GM12878 (cell line): ENCODE measurements around the gene COL13A1. TPM values are rescaled to one million over a fixed set of nuclear protein-coding genes. Genes with fewer than 3 reads are reported as not detected.

Source experiments
- ATAC-seq: fragments of 200-7000 bp; cut with Tn5 transposase; 3 replicates; pipeline ENCODE4 v1.9.1; 2020; ENCODE audit warnings: mild to moderate bottlenecking, moderate library complexity
- BruUV-seq: library from RNA; stranded (reverse); fragments of 400-500 nt; replicated peaks from 2 replicates; lab custom pipeline; 2021; lab: Mats Ljungman, UMichigan
- CTCF ChIA-PET: fragments of 300-600 bp; sonication (Branson Sonifier 250); formaldehyde crosslinking; extraction: SDS; loops from one replicate; lab custom pipeline; 2021; ENCODE audit warnings: inconsistent platforms; lab: Yijun Ruan, JAX
- POLR2A ChIA-PET: fragments of 350-600 bp; formaldehyde crosslinking; extraction: SDS; loops from one replicate; lab custom pipeline; 2021; ENCODE audit warnings: inconsistent platforms; lab: Charles Lee
- RAD21 ChIA-PET: fragments of 300-600 bp; sonication (Branson Sonifier 250); formaldehyde crosslinking; loops from one replicate; lab custom pipeline; 2023; ENCODE audit warnings: antibody characterized with exemption; ENCODE audit not compliant: unreplicated experiment; lab: Charles Lee
- SMC1A ChIA-PET: fragments of 300-600 bp; sonication (Branson Sonifier 250); formaldehyde crosslinking; loops from one replicate; lab custom pipeline; 2023; ENCODE audit not compliant: unreplicated experiment, uncharacterized antibody; lab: Charles Lee
- DNase-seq: peaks from one replicate; pipeline ENCODE4 v3.0.0-alpha.2; 2011; ENCODE audit warnings: low read depth, low spot score
- FAIRE-seq: peaks from 3 replicates; lab custom pipeline; 2011; peaks lifted over from hg19 to GRCh38; lab: Jason Lieb, UNC
- H2AFZ ChIP-seq: 2 replicates; pipeline ENCODE4 v1.6.0; 2011; ENCODE audit warnings: low read depth, low read length, control low read depth; ENCODE audit not compliant: control insufficient read depth
- H3K27ac ChIP-seq: 2 replicates; pipeline ENCODE4 v1.5.1; 2011; ENCODE audit warnings: control low read depth; ENCODE audit not compliant: control insufficient read depth, insufficient read depth
- H3K27me3 ChIP-seq, 2 experiments: replicated peaks in 1 of 2; 2 replicates each; pipeline versions ENCODE4 v1.6.0 to v1.6.1; 2011; ENCODE audit warnings: low read length in 1 of 2; ENCODE audit not compliant: control insufficient read depth in 2 of 2, insufficient read depth in 2 of 2
- H3K36me3 ChIP-seq, 2 experiments: 2 replicates each; pipeline ENCODE4 v1.5.1; 2011; ENCODE audit warnings: low read length in 1 of 2; ENCODE audit not compliant: control insufficient read depth in 2 of 2, insufficient read depth in 2 of 2
- H3K4me1 ChIP-seq: 2 replicates; pipeline ENCODE4 v1.6.1; 2011; ENCODE audit warnings: mild to moderate bottlenecking, low read length, moderate library complexity, mixed read lengths; ENCODE audit not compliant: control insufficient read depth, insufficient read depth
- H3K4me2 ChIP-seq: 2 replicates; pipeline ENCODE4 v1.6.0; 2011; ENCODE audit warnings: control low read depth; ENCODE audit not compliant: control insufficient read depth, insufficient read depth
- H3K4me3 ChIP-seq: fragments of 200-600 bp; sonication (generic); 2 replicates; pipeline ENCODE4 v1.5.1; 2016
- H3K79me2 ChIP-seq: 2 replicates; pipeline ENCODE4 v1.6.0; 2011; ENCODE audit warnings: low read length; ENCODE audit not compliant: control insufficient read depth, insufficient read depth
- H3K9ac ChIP-seq: 2 replicates; pipeline ENCODE4 v1.8.0; 2011; ENCODE audit warnings: low read length, control low read depth, mixed read lengths; ENCODE audit not compliant: control insufficient read depth, insufficient read depth
- H3K9me3 ChIP-seq: replicated peaks from 3 replicates; pipeline ENCODE4 v1.5.1; 2011; ENCODE audit warnings: mild to moderate bottlenecking, low read length; ENCODE audit not compliant: control insufficient read depth, insufficient read depth
- H4K20me1 ChIP-seq: 2 replicates; pipeline ENCODE4 v1.6.0; 2011; ENCODE audit not compliant: control insufficient read depth, insufficient read depth
- BHLHE40 ChIP-seq, 2 experiments: fragments of 450-650 bp in 1 of 2; IDR thresholded peaks; 2 replicates each; pipeline ENCODE4 v1.6.1; 2011 to 2017; ENCODE audit warnings: low read depth in 2 of 2, borderline replicate concordance in 1 of 2, improper control_type of control experiment in 1 of 2, low read length in 1 of 2, mild to moderate bottlenecking in 1 of 2
- CHD2 ChIP-seq: IDR thresholded peaks from 2 replicates; pipeline ENCODE4 v1.6.1; 2011; ENCODE audit warnings: low read depth, low read length, improper control_type of control experiment, borderline replicate concordance
- EED ChIP-seq: sonication (generic); IDR thresholded peaks from 2 replicates; pipeline ENCODE4 v1.6.1; 2016; ENCODE audit warnings: antibody characterized with exemption, low read depth
- ESRRA ChIP-seq: IDR thresholded peaks from 2 replicates; pipeline ENCODE4 v1.6.1; 2012; ENCODE audit warnings: mild to moderate bottlenecking, low read length, improper control_type of control experiment
- FOS ChIP-seq: IDR thresholded peaks from 3 replicates; pipeline ENCODE4 v1.6.1; 2011; ENCODE audit warnings: borderline replicate concordance; ENCODE audit not compliant: insufficient read length; ENCODE audit errors: extremely low read depth
- FOXK2 ChIP-seq: fragments of 450-650 bp; IDR thresholded peaks from 2 replicates; pipeline ENCODE4 v1.6.1; 2017; ENCODE audit warnings: mild to moderate bottlenecking, moderate library complexity
- JUND ChIP-seq: IDR thresholded peaks from 2 replicates; pipeline ENCODE4 v1.6.1; 2012; ENCODE audit warnings: low read depth, mild to moderate bottlenecking, low read length, improper control_type of control experiment, moderate library complexity
- PML ChIP-seq: IDR thresholded peaks from 2 replicates; pipeline ENCODE4 v1.6.1; 2012; ENCODE audit warnings: low read length, inconsistent platforms
- POLR2AphosphoS2 ChIP-seq: IDR thresholded peaks from 2 replicates; pipeline ENCODE4 v1.6.1; 2011; ENCODE audit warnings: low read depth, mild to moderate bottlenecking, low read length, improper control_type of control experiment, moderate library complexity
- RAD21 ChIP-seq: IDR thresholded peaks from 2 replicates; pipeline ENCODE4 v1.6.1; 2011; ENCODE audit warnings: mild to moderate bottlenecking, low read depth, low read length, moderate library complexity; ENCODE audit not compliant: insufficient read depth
- SPI1 ChIP-seq: IDR thresholded peaks from 2 replicates; pipeline ENCODE4 v1.6.1; 2011; ENCODE audit warnings: low read depth, mild to moderate bottlenecking, low read length, moderate library complexity, borderline replicate concordance; ENCODE audit not compliant: insufficient read depth
- STAT1 ChIP-seq: fragments of 450-650 bp; conservative IDR thresholded peaks from 2 replicates; pipeline ENCODE4 v1.6.1; 2014; ENCODE audit warnings: antibody characterized with exemption, mild to moderate bottlenecking
- TBL1XR1 ChIP-seq: IDR thresholded peaks from 2 replicates; pipeline ENCODE4 v1.6.1; 2012; ENCODE audit warnings: low read depth, low read length, improper control_type of control experiment
- TCF12 ChIP-seq: IDR thresholded peaks from 2 replicates; pipeline ENCODE4 v1.6.1; 2011; ENCODE audit warnings: low read depth, mild to moderate bottlenecking, low read length
- TCF7 ChIP-seq: IDR thresholded peaks from 2 replicates; pipeline ENCODE4 v1.6.1; 2014; ENCODE audit warnings: antibody characterized with exemption, borderline replicate concordance
- ZNF207 ChIP-seq: fragments of 450-650 bp; IDR thresholded peaks from 2 replicates; pipeline ENCODE4 v1.6.1; 2014; ENCODE audit warnings: antibody characterized with exemption, mild to moderate bottlenecking, borderline replicate concordance
- ZNF274 ChIP-seq: IDR thresholded peaks from one replicate; pipeline ENCODE4 v1.8.0; 2011; ENCODE audit not compliant: insufficient read length, insufficient read depth
- WGBS: methylation state at CpG from one replicate; pipeline ENCODE4 v1.1.6; 2016; ENCODE audit warnings: low lambda C conversion rate; ENCODE audit not compliant: insufficient replicate concordance, insufficient coverage; ENCODE audit errors: missing lambda C conversion rate; 5-methylcytosine and 5-hydroxymethylcytosine counted together
- in situ Hi-C: fragments of 300-500 bp; cut with MboI; formaldehyde crosslinking; loops from 9 replicates; pipeline ENCODE4 v1.14.3; 2018; ENCODE audit warnings: mixed read lengths
- intact Hi-C: fragments of 100-400 bp; cut with micrococcal nuclease; formaldehyde crosslinking; loops from one replicate; pipeline ENCODE4 v1.14.2; 2022; ENCODE audit not compliant: unreplicated experiment
- polyA plus RNA-seq, 11 experiments: library from polyadenylated mRNA; depleted of rRNA in 4 of 11; unstranded in 6 of 11; stranded (reverse) in 5 of 11; fragments of >200 nt; fragmentation: Nextera tagmentation in 4 of 11; fragmentation: Illumina TruSeq in 1 of 11; extraction: Ambion mirVana in 4 of 11; extraction: Trizol in 1 of 11; gene quantifications; 1 replicate in 1 of 11; 2 replicates in 10 of 11; pipeline versions ENCODE4 v1.2.1 to v1.2.3, GENCODE V29; 2011 to 2016; ENCODE audit warnings: inconsistent platforms in 2 of 11, missing spikeins in 2 of 11, low read depth in 1 of 11
- total RNA-seq, 4 experiments: library from RNA; depleted of rRNA in 3 of 4; stranded (reverse); fragments of >200 nt in 3 of 4; fragmentation: Illumina TruSeq in 1 of 4; extraction: Trizol in 1 of 4; gene quantifications; 2 replicates each; pipeline versions ENCODE4 v1.2.1 to v1.2.3, GENCODE V29; 2013 to 2021
- TF ChIP-seq, protein P1 (sequence below): fragments of 450-650 bp; IDR thresholded peaks from 2 replicates; pipeline ENCODE4 v1.6.1; 2017; ENCODE audit warnings: borderline replicate concordance
- TF ChIP-seq, protein P2 (sequence below): fragments of 450-650 bp; IDR thresholded peaks from 2 replicates; pipeline ENCODE4 v1.6.1; 2017; ENCODE audit warnings: mild to moderate bottlenecking, moderate library complexity

Gene COL13A1
- total and polyA plus RNA-seq, 10 of the 15 experiments (the other 5 are each of a cell fraction or from before 2014, with no cell fraction given), result 0.03 to 0.15 (median 0.05) TPM; not detected in 7

DNA sequence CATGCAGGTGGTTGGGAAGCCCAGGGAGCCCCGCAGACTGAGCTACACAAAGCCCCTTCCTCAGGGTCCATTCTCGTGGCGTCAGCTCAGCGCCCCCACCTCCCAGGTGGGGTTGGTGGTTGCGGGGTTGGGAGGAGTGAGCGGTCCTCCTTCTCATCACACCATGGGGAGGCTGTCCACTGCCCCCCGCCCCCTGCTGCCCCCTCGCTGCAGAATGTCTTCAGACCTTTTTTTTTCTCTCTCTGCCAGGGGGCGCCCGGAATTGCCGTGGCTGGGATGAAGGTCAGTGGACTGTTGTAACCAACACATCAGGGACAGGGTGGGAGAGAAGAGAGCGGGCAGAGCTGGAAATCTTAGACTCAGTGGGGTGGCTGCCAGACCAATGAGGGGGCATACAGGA is 116.3 kb downstream of the COL13A1 start:
- peaks cover 2 to 3% of the 10 kb centered on the region in 2 experiments; a peak in 3 of 4 replicates for H3K27me3 ChIP-seq
- WGBS, result 0% methylated on average over 12 of the region's 12 CpGs
- ATAC-seq, result no peak
- DNase-seq, result no peak
- TF ChIP-seq SPI1 (no peak), ESRRA (no peak), FOS (no peak), TCF12 (no peak), FOXK2 (no peak), BHLHE40 (IDR thresholded peaks at IDR 0.05; ENCODE audit: borderline replicate concordance in 1 of 2, low read depth in 2 of 2, low read length in 1 of 2) (no peak), EED (no peak), POLR2AphosphoS2 (no peak), ZNF274 (no peak), CHD2 (no peak), TBL1XR1 (no peak), PML (no peak), JUND (no peak), STAT1 (no peak), ZNF207 (no peak), RAD21 (no peak), TCF7 (no peak)
- TF ChIP-seq, protein P1, sequence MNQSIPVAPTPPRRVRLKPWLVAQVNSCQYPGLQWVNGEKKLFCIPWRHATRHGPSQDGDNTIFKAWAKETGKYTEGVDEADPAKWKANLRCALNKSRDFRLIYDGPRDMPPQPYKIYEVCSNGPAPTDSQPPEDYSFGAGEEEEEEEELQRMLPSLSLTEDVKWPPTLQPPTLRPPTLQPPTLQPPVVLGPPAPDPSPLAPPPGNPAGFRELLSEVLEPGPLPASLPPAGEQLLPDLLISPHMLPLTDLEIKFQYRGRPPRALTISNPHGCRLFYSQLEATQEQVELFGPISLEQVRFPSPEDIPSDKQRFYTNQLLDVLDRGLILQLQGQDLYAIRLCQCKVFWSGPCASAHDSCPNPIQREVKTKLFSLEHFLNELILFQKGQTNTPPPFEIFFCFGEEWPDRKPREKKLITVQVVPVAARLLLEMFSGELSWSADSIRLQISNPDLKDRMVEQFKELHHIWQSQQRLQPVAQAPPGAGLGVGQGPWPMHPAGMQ, result no peak
- TF ChIP-seq, protein P2, sequence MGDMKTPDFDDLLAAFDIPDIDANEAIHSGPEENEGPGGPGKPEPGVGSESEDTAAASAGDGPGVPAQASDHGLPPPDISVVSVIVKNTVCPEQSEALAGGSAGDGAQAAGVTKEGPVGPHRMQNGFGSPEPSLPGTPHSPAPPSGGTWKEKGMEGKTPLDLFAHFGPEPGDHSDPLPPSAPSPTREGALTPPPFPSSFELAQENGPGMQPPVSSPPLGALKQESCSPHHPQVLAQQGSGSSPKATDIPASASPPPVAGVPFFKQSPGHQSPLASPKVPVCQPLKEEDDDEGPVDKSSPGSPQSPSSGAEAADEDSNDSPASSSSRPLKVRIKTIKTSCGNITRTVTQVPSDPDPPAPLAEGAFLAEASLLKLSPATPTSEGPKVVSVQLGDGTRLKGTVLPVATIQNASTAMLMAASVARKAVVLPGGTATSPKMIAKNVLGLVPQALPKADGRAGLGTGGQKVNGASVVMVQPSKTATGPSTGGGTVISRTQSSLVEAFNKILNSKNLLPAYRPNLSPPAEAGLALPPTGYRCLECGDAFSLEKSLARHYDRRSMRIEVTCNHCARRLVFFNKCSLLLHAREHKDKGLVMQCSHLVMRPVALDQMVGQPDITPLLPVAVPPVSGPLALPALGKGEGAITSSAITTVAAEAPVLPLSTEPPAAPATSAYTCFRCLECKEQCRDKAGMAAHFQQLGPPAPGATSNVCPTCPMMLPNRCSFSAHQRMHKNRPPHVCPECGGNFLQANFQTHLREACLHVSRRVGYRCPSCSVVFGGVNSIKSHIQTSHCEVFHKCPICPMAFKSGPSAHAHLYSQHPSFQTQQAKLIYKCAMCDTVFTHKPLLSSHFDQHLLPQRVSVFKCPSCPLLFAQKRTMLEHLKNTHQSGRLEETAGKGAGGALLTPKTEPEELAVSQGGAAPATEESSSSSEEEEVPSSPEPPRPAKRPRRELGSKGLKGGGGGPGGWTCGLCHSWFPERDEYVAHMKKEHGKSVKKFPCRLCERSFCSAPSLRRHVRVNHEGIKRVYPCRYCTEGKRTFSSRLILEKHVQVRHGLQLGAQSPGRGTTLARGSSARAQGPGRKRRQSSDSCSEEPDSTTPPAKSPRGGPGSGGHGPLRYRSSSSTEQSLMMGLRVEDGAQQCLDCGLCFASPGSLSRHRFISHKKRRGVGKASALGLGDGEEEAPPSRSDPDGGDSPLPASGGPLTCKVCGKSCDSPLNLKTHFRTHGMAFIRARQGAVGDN, result no peak
- H3K4me1 ChIP-seq, result no peaks in the 10 kb centered on the region
- ChIA-PET SMC1A (interaction anchor here (1.0 to 1.3 kb wide), 3 partner anchors 13 to 42 kb away, joined by 3 to 4 read pairs (median 3); no protein-coding TSS in a partner anchor), CTCF (interaction anchor here (2.0 kb wide), 1 partner anchor 40 kb away, joined by 10 read pairs; no protein-coding TSS in a partner anchor), POLR2A (no interaction called here), RAD21 (no interaction called here)
- no peak for FAIRE-seq
- no peak overlapping the region for H3K9ac ChIP-seq
- no peak overlapping the region for H3K4me3 ChIP-seq
- H3K27ac ChIP-seq, result no peak overlapping the region
- no peak overlapping the region for H3K4me2 ChIP-seq
- in situ Hi-C loops, result no loop called here
- H4K20me1 ChIP-seq, result no peaks in the 10 kb centered on the region
- no peaks in the 10 kb centered on the region for H3K79me2 ChIP-seq
- BruUV-seq, result no TSS peak
- H3K9me3 ChIP-seq, result no peaks in the 10 kb centered on the region
- H3K36me3 ChIP-seq, result no peaks in the 10 kb centered on the region
- intact Hi-C loops, result loop anchor here (10.0 kb wide), 1 partner anchor 403 kb away; no protein-coding TSS in a partner anchor
- H2AFZ ChIP-seq, result no peak overlapping the region
